Measurements from ENCODE around the gene RPL29.
"Not testable (repeated sequence)": the region's sequence is repeated elsewhere in the genome, so short reads cannot be mapped to it uniquely, and the experiment has no call there.

DNA sequence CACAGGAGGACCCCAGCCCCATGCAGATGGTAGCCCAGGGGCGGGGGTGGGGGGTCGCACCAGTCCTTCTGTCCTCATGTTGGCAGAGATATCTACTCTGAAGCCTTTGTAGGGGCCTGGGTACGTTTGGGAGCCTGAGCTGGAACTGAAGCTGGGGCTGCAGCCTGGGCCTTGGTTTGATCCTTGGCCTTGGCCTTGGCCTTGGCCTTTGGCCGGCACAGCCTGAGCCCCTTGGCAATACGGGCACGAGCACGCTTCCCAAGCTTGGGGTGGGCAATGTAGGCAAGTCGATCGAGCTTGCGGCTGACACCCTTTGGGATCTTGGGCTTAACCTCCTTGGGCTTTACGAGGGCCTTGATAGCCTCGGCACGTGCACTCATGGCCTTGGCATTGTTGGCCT, 2.0 kb downstream of the RPL29 start:
- TF ChIP-seq, protein P1, sequence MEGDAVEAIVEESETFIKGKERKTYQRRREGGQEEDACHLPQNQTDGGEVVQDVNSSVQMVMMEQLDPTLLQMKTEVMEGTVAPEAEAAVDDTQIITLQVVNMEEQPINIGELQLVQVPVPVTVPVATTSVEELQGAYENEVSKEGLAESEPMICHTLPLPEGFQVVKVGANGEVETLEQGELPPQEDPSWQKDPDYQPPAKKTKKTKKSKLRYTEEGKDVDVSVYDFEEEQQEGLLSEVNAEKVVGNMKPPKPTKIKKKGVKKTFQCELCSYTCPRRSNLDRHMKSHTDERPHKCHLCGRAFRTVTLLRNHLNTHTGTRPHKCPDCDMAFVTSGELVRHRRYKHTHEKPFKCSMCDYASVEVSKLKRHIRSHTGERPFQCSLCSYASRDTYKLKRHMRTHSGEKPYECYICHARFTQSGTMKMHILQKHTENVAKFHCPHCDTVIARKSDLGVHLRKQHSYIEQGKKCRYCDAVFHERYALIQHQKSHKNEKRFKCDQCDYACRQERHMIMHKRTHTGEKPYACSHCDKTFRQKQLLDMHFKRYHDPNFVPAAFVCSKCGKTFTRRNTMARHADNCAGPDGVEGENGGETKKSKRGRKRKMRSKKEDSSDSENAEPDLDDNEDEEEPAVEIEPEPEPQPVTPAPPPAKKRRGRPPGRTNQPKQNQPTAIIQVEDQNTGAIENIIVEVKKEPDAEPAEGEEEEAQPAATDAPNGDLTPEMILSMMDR (IDR thresholded peaks at IDR 0.05; ENCODE audit: insufficient read depth, low read depth, low read length), result not testable (repeated sequence)
- not testable (repeated sequence) for TF ChIP-seq EZH2 (IDR thresholded peaks at IDR 0.05; ENCODE audit: insufficient read depth, low read length)
